H9 (cell line): ENCODE measurements around the gene ASPSCR1. TPM values are rescaled to one million over a fixed set of nuclear protein-coding genes. Genes with fewer than 3 reads are reported as not detected.

ENCODE experiments used
- DNase-seq: peaks from one replicate; pipeline ENCODE4 v3.0.0-alpha.2; 2017
- H2AFZ ChIP-seq: one replicate; pipeline ENCODE4 v1.6.1; 2013; ENCODE audit warnings: mild to moderate bottlenecking, low read length, control low read depth, moderate library complexity
- H2AK5ac ChIP-seq: 2 replicates; pipeline ENCODE4 v1.6.1; 2013; ENCODE audit warnings: low read length, control low read depth, mixed read lengths; ENCODE audit not compliant: insufficient read length
- H2BK120ac ChIP-seq: one replicate; pipeline ENCODE4 v1.6.1; 2013; ENCODE audit warnings: low read depth, mild to moderate bottlenecking, low read length, control low read depth, inconsistent platforms; ENCODE audit not compliant: poor library complexity, severe bottlenecking
- H2BK12ac ChIP-seq: 2 replicates; pipeline ENCODE4 v1.6.1; 2013; ENCODE audit warnings: low read length, control low read depth, mixed read lengths, low read depth; ENCODE audit not compliant: insufficient read length
- H2BK15ac ChIP-seq: 2 replicates; pipeline ENCODE4 v1.6.1; 2013; ENCODE audit warnings: low read depth, low read length, control low read depth
- H2BK20ac ChIP-seq: one replicate; pipeline ENCODE4 v1.6.1; 2013; ENCODE audit warnings: low read depth, mild to moderate bottlenecking, low read length, control low read depth, inconsistent platforms; ENCODE audit not compliant: poor library complexity, severe bottlenecking
- H2BK5ac ChIP-seq: 2 replicates; pipeline ENCODE4 v1.6.1; 2013; ENCODE audit warnings: low read length, control low read depth, mixed read lengths; ENCODE audit not compliant: insufficient read length
- H3K14ac ChIP-seq: 2 replicates; pipeline ENCODE4 v1.6.1; 2013; ENCODE audit warnings: low read length, control low read depth; ENCODE audit not compliant: insufficient read depth
- H3K18ac ChIP-seq: 2 replicates; pipeline ENCODE4 v1.6.1; 2013; ENCODE audit warnings: low read depth, mild to moderate bottlenecking, mixed read lengths, low read length, control low read depth; ENCODE audit not compliant: insufficient read length
- H3K23ac ChIP-seq: 2 replicates; pipeline ENCODE4 v1.6.1; 2013; ENCODE audit warnings: low read length, control low read depth, mixed read lengths, low read depth; ENCODE audit not compliant: insufficient read length
- H3K23me2 ChIP-seq: 2 replicates; pipeline ENCODE4 v1.6.1; 2013; ENCODE audit warnings: low read depth, mild to moderate bottlenecking, mixed read lengths, low read length, control low read depth; ENCODE audit not compliant: insufficient read length, poor library complexity, severe bottlenecking
- H3K27ac ChIP-seq: 2 replicates; pipeline ENCODE4 v1.5.1; 2013; ENCODE audit warnings: low read length, control low read depth, mixed read lengths, low read depth; ENCODE audit not compliant: insufficient read length
- H3K27me3 ChIP-seq: 2 replicates; pipeline ENCODE4 v1.6.1; 2013; ENCODE audit warnings: low read length, control low read depth, inconsistent platforms; ENCODE audit not compliant: insufficient read depth
- H3K4ac ChIP-seq: 2 replicates; pipeline ENCODE4 v1.6.1; 2013; ENCODE audit warnings: low read depth, mild to moderate bottlenecking, control low read depth, inconsistent platforms, low read length, moderate library complexity
- H3K4me1 ChIP-seq: 2 replicates; pipeline ENCODE4 v1.6.1; 2013; ENCODE audit warnings: low read length, control low read depth, inconsistent platforms; ENCODE audit not compliant: insufficient read depth
- H3K4me2 ChIP-seq: 2 replicates; pipeline ENCODE4 v1.6.1; 2013; ENCODE audit warnings: low read length, control low read depth, mixed read lengths; ENCODE audit not compliant: insufficient read length, insufficient read depth
- H3K56ac ChIP-seq: 2 replicates; pipeline ENCODE4 v1.6.1; 2013; ENCODE audit warnings: low read depth, mild to moderate bottlenecking, mixed read lengths, low read length, control low read depth; ENCODE audit not compliant: insufficient read length
- H3K79me1 ChIP-seq: 2 replicates; pipeline ENCODE4 v1.6.1; 2013; ENCODE audit warnings: low read depth, mild to moderate bottlenecking, moderate library complexity, low read length, control low read depth, inconsistent platforms; ENCODE audit not compliant: insufficient read depth, poor library complexity, severe bottlenecking
- H3K79me2 ChIP-seq: 2 replicates; pipeline ENCODE4 v1.6.1; 2013; ENCODE audit warnings: low read length, control low read depth, inconsistent platforms; ENCODE audit not compliant: insufficient read depth
- H3K9ac ChIP-seq: 2 replicates; pipeline ENCODE4 v1.6.1; 2013; ENCODE audit warnings: low read length, control low read depth, mixed read lengths; ENCODE audit not compliant: insufficient read length; ENCODE audit errors: extremely low read depth
- H3K9me3 ChIP-seq: one replicate; pipeline ENCODE4 v1.6.1; 2013; ENCODE audit warnings: low read depth, low read length, inconsistent platforms; ENCODE audit not compliant: control insufficient read depth
- H3T11ph ChIP-seq: one replicate; pipeline ENCODE4 v1.6.1; 2013; ENCODE audit warnings: mild to moderate bottlenecking, low read length, control low read depth, inconsistent platforms
- H4K20me1 ChIP-seq: one replicate; pipeline ENCODE4 v1.6.1; 2013; ENCODE audit not compliant: control insufficient read depth, insufficient read length, insufficient read depth
- H4K5ac ChIP-seq: 2 replicates; pipeline ENCODE4 v1.6.1; 2013; ENCODE audit warnings: low read depth, mild to moderate bottlenecking, mixed read lengths, low read length, control low read depth; ENCODE audit not compliant: insufficient read length
- H4K8ac ChIP-seq: replicated peaks from 2 replicates; pipeline ENCODE4 v1.6.1; 2013; ENCODE audit warnings: low read length, control low read depth, mixed read lengths, low read depth; ENCODE audit not compliant: insufficient read length
- H4K91ac ChIP-seq: 2 replicates; pipeline ENCODE4 v1.6.1; 2013; ENCODE audit warnings: low read depth, mild to moderate bottlenecking, moderate library complexity, mixed read lengths, low read length, control low read depth; ENCODE audit not compliant: insufficient read length
- H3K27ac Mint-ChIP-seq, 3 experiments: 2 replicates in 2 of 3; 3 replicates in 1 of 3; pipeline ENCODE4 v1.8.0; 2020 to 2021; ENCODE audit warnings: mixed read lengths in 3 of 3, mild to moderate bottlenecking in 1 of 3, moderate library complexity in 1 of 3
- H3K27me3 Mint-ChIP-seq: 2 replicates; pipeline ENCODE4 v1.8.0; 2021; ENCODE audit warnings: low read depth, mild to moderate bottlenecking, moderate library complexity, mixed read lengths
- H3K36me3 Mint-ChIP-seq, 3 experiments: 2 replicates in 2 of 3; 3 replicates in 1 of 3; pipeline ENCODE4 v1.8.0; 2020 to 2021; ENCODE audit warnings: low read depth in 3 of 3, mixed read lengths in 3 of 3; ENCODE audit not compliant: insufficient read depth in 1 of 3
- H3K4me1 Mint-ChIP-seq, 2 experiments: 2 replicates each; pipeline ENCODE4 v1.8.0; 2020; ENCODE audit warnings: mixed read lengths in 2 of 2
- H3K4me3 Mint-ChIP-seq, 2 experiments: 2 replicates in 1 of 2; 3 replicates in 1 of 2; pipeline ENCODE4 v1.8.0; 2020 to 2021; ENCODE audit warnings: mild to moderate bottlenecking in 2 of 2, mixed read lengths in 2 of 2, moderate library complexity in 1 of 2
- H3K9me3 Mint-ChIP-seq, 2 experiments: 2 replicates in 1 of 2; 3 replicates in 1 of 2; pipeline ENCODE4 v1.8.0; 2020; ENCODE audit warnings: mild to moderate bottlenecking in 2 of 2, mixed read lengths in 2 of 2, moderate library complexity in 1 of 2
- CTCF ChIP-seq: fragments of 200-600 bp; sonication (generic); conservative IDR thresholded peaks from 3 replicates; pipeline ENCODE4 v1.8.0; 2021; ENCODE audit warnings: antibody characterized with exemption, mild to moderate bottlenecking
- WGBS: extraction: QIAGEN DNeasy Blood & Tissue Kit; methylation state at CpG from one replicate; pipeline ENCODE4 v1.1.7; 2013; ENCODE audit warnings: missing lambda C conversion rate, low lambda C conversion rate, mixed read lengths; ENCODE audit not compliant: insufficient read length; ENCODE audit errors: extremely low coverage; 5-methylcytosine and 5-hydroxymethylcytosine counted together
- total RNA-seq: library from RNA; stranded (reverse); gene quantifications from 2 replicates; pipeline ENCODE4 v1.2.1, GENCODE V29; 2021

ASPSCR1 gene
- total RNA-seq, 1 experiment from 2014 or later = 50.9 TPM

- no peak for TF ChIP-seq CTCF
- Histone ChIP-seq H3K14ac (peak within 1 kb of the TSS; percentile 9; the same call in 1 of the 2 replicates), H2BK120ac (no peak within 1 kb of the TSS), H2BK12ac (no peak within 1 kb of the TSS), H2BK5ac (no peak within 1 kb of the TSS), H3T11ph (no peak within 1 kb of the TSS), H3K18ac (no peak within 1 kb of the TSS), H2AK5ac (no peak within 1 kb of the TSS), H3K79me2 (no peaks in the 10 kb centered on the region), H3K27ac (no peak within 1 kb of the TSS), H3K4me2 (peak within 1 kb of the TSS; percentile 75), H3K4ac (no peak within 1 kb of the TSS), H3K56ac (no peak within 1 kb of the TSS), H3K23me2 (peaks cover 15% of the 10 kb centered on the region), H2AFZ (no peak within 1 kb of the TSS), H4K8ac (no peak within 1 kb of the TSS), H3K79me1 (no peaks in the 10 kb centered on the region), H4K20me1 (no peaks in the 10 kb centered on the region), H3K9ac (peak within 1 kb of the TSS; percentile 47), H2BK15ac (no peak within 1 kb of the TSS), H4K91ac (no peak within 1 kb of the TSS), H3K27me3 (no peaks in the 10 kb centered on the region), H4K5ac (no peak within 1 kb of the TSS), H3K23ac (no peak within 1 kb of the TSS), H2BK20ac (no peak within 1 kb of the TSS), H3K4me1 (no peaks in the 10 kb centered on the region), H3K9me3 (no peaks in the 10 kb centered on the region)
- no peaks in the 10 kb centered on the region; a peak in 1 of 5 replicates for H3K9me3 Mint-ChIP-seq
- WGBS = no CpG with 5 or more reads among the region's 88 CpGs
- peaks cover 2 to 10% (median 6%) of the 10 kb centered on the region in 3 experiments; a peak in 5 of 7 replicates for H3K36me3 Mint-ChIP-seq
- DNase-seq = no peak
- 0 out of 7 replicates have a peak within 1 kb of the TSS, but pooled peaks of 1 of the 3 experiments have one; percentile 77 for H3K27ac Mint-ChIP-seq
- peaks cover 15% of the 10 kb centered on the region for H3K27me3 Mint-ChIP-seq
- peak within 1 kb of the TSS; percentile 73 to 83 for H3K4me3 Mint-ChIP-seq
- peaks cover 4 to 5% of the 10 kb centered on the region in 2 experiments for H3K4me1 Mint-ChIP-seq
Measured at GRCh38 chr17:82065638-82066303, 88.3 kb downstream of the ASPSCR1 start, which contains the start of gene DUS1L. Gene DUS1L, minus strand, starts transcription at chr17:82065804. Its CDS starts 745 bp downstream, at chr17:82065059.

Other genes starting within 250 kb of the ASPSCR1 start
- gene GCGR, start 173.5 kb upstream of the ASPSCR1 start, total RNA-seq = 0.24 and 0.26 TPM in 2 replicates
- 117 and 118 TPM in 2 replicates for gene MCRIP1, start 144.3 kb upstream of the ASPSCR1 start, total RNA-seq
- gene PPP1R27, start 142.6 kb upstream of the ASPSCR1 start, total RNA-seq = 0.15 and 0.22 TPM in 2 replicates
- gene P4HB, start 117.1 kb upstream of the ASPSCR1 start, total RNA-seq = 364 and 366 TPM in 2 replicates
- 247 and 255 TPM in 2 replicates for gene ARHGDIA, start 106.3 kb upstream of the ASPSCR1 start, total RNA-seq
- gene ALYREF, start 86.0 kb upstream of the ASPSCR1 start, total RNA-seq = 212 and 219 TPM in 2 replicates
- gene ANAPC11, start 85.9 kb upstream of the ASPSCR1 start, total RNA-seq = 197 and 208 TPM in 2 replicates
- gene NPB, start 75.4 kb upstream of the ASPSCR1 start, total RNA-seq = 2.1 and 2.4 TPM in 2 replicates
- gene PCYT2, start 66.2 kb upstream of the ASPSCR1 start, total RNA-seq = 24.5 and 24.9 TPM in 2 replicates
- 28.7 and 29.7 TPM in 2 replicates for gene SIRT7, start 59.5 kb upstream of the ASPSCR1 start, total RNA-seq
- 31.4 and 33.7 TPM in 2 replicates for gene MAFG, start 49.9 kb upstream of the ASPSCR1 start, total RNA-seq
- gene PYCR1, start 40.3 kb upstream of the ASPSCR1 start, total RNA-seq = 111 and 116 TPM in 2 replicates
- gene MYADML2, start 30.4 kb upstream of the ASPSCR1 start, total RNA-seq = 0.13 and 0.22 TPM in 2 replicates
- gene NOTUM, start 16.4 kb upstream of the ASPSCR1 start, total RNA-seq = 2.0 and 2.1 TPM in 2 replicates
- gene CENPX, start 45.2 kb downstream of the ASPSCR1 start, total RNA-seq = 77.9 and 82.8 TPM in 2 replicates
- 28.7 and 30.6 TPM in 2 replicates for gene LRRC45, start 45.7 kb downstream of the ASPSCR1 start, total RNA-seq
- 84.8 and 85.8 TPM in 2 replicates for gene RAC3, start 54.0 kb downstream of the ASPSCR1 start, total RNA-seq
- 90.6 and 93.6 TPM in 2 replicates for gene DCXR, start 60.1 kb downstream of the ASPSCR1 start, total RNA-seq
- 34.0 and 36.5 TPM in 2 replicates for gene RFNG, start 74.2 kb downstream of the ASPSCR1 start, total RNA-seq
- gene GPS1, start 74.3 kb downstream of the ASPSCR1 start, total RNA-seq = 164 TPM in 2 replicates
- gene DUS1L, start 88.2 kb downstream of the ASPSCR1 start, total RNA-seq = 103 and 104 TPM in 2 replicates
- 420 and 433 TPM in 2 replicates for gene FASN, start 120.6 kb downstream of the ASPSCR1 start, total RNA-seq
- 11.0 and 14.6 TPM in 2 replicates for gene CCDC57, start 235.2 kb downstream of the ASPSCR1 start, total RNA-seq